ENCODE measurements around the gene CLTB.

The CLTB gene

GRCh38 chr5:176366232-176366894 lies 50.0 kb downstream of the CLTB start:
- TF ChIP-seq GATA2 (IDR thresholded peaks at IDR 0.05; ENCODE audit: low read depth, low read length): no peak
- TF ChIP-seq GATA3 (IDR thresholded peaks at IDR 0.05; ENCODE audit: low read depth, low read length): no peak

GRCh38 chr5:176365351-176366231 lies 50.7 kb downstream of the CLTB start, which contains the start of gene ARL10:
TSS of gene ARL10 (plus strand) at chr5:176365487. CDS start at chr5:176365564, 77 bp downstream.
- TF ChIP-seq GATA3 (IDR thresholded peaks at IDR 0.05; ENCODE audit: low read depth, low read length): no peak

- TF ChIP-seq GATA3 (IDR thresholded peaks at IDR 0.05; ENCODE audit: low read depth, low read length) (no peak), GATA2 (IDR thresholded peaks at IDR 0.05; ENCODE audit: low read depth, low read length) (no peak)
Measured at GRCh38 chr5:176364765-176365350, 51.5 kb downstream of the CLTB start.

GRCh38 chr5:176362233-176362490 lies 54.2 kb downstream of the CLTB start:
- no peak for TF ChIP-seq GATA2 (IDR thresholded peaks at IDR 0.05; ENCODE audit: low read depth, low read length)
- TF ChIP-seq GATA3 (IDR thresholded peaks at IDR 0.05; ENCODE audit: low read depth, low read length): no peak

- TF ChIP-seq GATA2 (IDR thresholded peaks at IDR 0.05; ENCODE audit: low read depth, low read length): peak; percentile 65
- no peak for TF ChIP-seq GATA3 (IDR thresholded peaks at IDR 0.05; ENCODE audit: low read depth, low read length)
Measured at GRCh38 chr5:176361437-176362232, 54.7 kb downstream of the CLTB start, which contains the start of gene KIAA1191. TSS of gene KIAA1191 (minus strand) at chr5:176361764. CDS start at chr5:176359508, 2,256 bp downstream.

- TF ChIP-seq GATA3 (IDR thresholded peaks at IDR 0.05; ENCODE audit: low read depth, low read length) (no peak), GATA2 (IDR thresholded peaks at IDR 0.05; ENCODE audit: low read depth, low read length) (no peak)
Measured at GRCh38 chr5:176360894-176361436, 55.4 kb downstream of the CLTB start.

- TF ChIP-seq GATA3 (IDR thresholded peaks at IDR 0.05; ENCODE audit: low read depth, low read length): no peak
- no peak for TF ChIP-seq GATA2 (IDR thresholded peaks at IDR 0.05; ENCODE audit: low read depth, low read length)
Measured at GRCh38 chr5:176359658-176360057, 56.7 kb downstream of the CLTB start.

- TF ChIP-seq GATA3 (IDR thresholded peaks at IDR 0.05; ENCODE audit: low read depth, low read length) (no peak), GATA2 (IDR thresholded peaks at IDR 0.05; ENCODE audit: low read depth, low read length) (no peak)
Measured at GRCh38 chr5:176356179-176356566, 60.2 kb downstream of the CLTB start.

GRCh38 chr5:176355400-176356178 lies 60.8 kb downstream of the CLTB start:
- TF ChIP-seq GATA3 (IDR thresholded peaks at IDR 0.05; ENCODE audit: low read depth, low read length) (no peak), GATA2 (IDR thresholded peaks at IDR 0.05; ENCODE audit: low read depth, low read length) (no peak)

GRCh38 chr5:176353533-176353932 lies 62.8 kb downstream of the CLTB start:
- TF ChIP-seq GATA3 (IDR thresholded peaks at IDR 0.05; ENCODE audit: low read depth, low read length) (no peak), GATA2 (IDR thresholded peaks at IDR 0.05; ENCODE audit: low read depth, low read length) (no peak)

- TF ChIP-seq GATA2 (IDR thresholded peaks at IDR 0.05; ENCODE audit: low read depth, low read length): peak; percentile 59
- TF ChIP-seq GATA3 (IDR thresholded peaks at IDR 0.05; ENCODE audit: low read depth, low read length): peak; percentile 56
Measured at GRCh38 chr5:176352116-176352878, 64.0 kb downstream of the CLTB start.

- TF ChIP-seq GATA3 (IDR thresholded peaks at IDR 0.05; ENCODE audit: low read depth, low read length) (no peak), GATA2 (IDR thresholded peaks at IDR 0.05; ENCODE audit: low read depth, low read length) (no peak)
Measured at GRCh38 chr5:176350416-176350815, 65.9 kb downstream of the CLTB start.
